Measurements from ENCODE around the gene TTBK2.

The TTBK2 gene

GRCh38 chr15:42693942-42694341 lies 226.6 kb downstream of the TTBK2 start:
- DNase-seq: no peak

DNA sequence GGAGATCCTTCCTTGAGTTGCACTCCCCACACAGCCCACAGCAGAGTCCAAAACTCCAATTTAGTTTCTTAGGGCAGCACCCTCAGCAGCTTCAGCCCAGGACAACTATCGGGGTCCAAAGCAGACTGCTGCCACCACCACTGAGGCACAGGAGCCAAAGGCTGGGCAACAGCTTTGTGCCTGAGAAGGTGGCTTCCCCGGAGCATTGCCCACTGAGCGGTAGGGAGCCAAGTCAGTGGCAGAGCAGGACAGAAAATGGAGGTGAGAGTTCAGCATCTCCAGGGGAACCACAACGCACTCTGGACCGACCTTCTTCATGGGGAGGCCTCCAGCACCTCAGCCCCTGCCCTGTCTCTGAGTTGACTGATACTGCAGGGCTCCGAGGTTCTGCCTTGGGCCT lies 227.1 kb downstream of the TTBK2 start:
- no peak for DNase-seq

DNA sequence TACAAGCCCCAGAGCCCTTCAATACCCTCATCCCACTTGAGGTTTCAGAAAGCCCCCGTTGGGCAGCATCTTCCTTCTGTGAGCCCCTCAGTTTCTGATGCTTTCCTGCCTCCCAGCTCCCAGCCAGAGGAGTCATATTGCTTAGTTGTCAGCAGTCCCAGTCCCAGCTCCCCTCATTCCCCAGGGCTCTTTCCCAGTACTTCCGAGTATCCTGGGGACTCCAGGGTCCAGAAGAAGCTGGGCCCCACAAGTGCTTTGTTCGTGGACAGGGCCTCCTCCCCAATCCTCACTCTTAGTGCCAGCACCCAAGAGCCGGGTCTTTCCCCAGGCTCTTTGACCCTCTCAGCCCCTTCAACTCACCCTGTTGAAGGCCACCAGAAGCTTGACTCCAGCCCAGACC lies 227.6 kb downstream of the TTBK2 start:
- no peak for DNase-seq

GRCh38 chr15:42692536-42692935 lies 228.0 kb downstream of the TTBK2 start:
- DNase-seq: no peak

DNA sequence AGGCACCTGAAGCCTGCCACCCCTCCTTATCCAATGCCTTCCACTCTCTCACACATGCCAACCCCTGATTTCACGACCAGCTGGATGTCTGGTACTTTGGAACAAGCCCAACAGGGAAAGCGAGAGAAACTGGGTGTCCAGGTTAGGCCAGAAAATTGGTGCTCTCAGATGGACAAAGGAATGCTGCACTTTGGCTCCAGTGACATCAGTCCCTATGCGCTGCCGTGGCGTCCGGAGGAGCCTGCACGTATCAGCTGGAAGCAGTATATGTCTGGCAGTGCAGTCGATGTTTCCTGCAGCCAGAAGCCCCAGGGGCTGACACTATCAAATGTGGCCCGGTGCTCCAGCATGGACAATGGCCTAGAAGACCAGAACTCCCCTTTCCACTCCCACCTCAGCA lies 228.8 kb downstream of the TTBK2 start:
- no peak for DNase-seq

DNA sequence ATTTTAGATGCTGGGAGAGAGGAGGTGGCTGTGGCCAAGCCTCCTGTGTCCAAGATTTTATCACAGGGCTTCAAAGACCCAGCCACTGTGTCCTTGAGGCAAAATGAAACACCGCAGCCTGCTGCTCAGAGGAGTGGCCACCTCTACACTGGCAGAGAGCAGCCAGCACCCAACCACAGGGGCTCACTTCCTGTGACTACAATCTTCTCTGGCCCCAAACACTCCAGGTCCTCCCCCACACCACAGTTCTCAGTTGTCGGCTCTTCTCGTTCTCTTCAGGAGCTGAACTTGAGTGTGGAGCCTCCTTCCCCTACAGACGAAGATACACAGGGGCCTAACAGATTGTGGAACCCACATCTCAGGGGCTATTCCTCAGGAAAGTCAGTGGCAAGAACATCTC lies 229.3 kb downstream of the TTBK2 start:
- no peak for DNase-seq
